Activated T-cell treated with anti-CD3 and anti-CD28 coated beads, Interleukin-2, amount 50 U/mL, for 72 hours (primary cell): ENCODE results near the gene TNFRSF8. TPM values are rescaled to one million over a fixed set of nuclear protein-coding genes. Genes with fewer than 3 reads are reported as not detected.

ENCODE experiments used
- ATAC-seq, 2 donors: fragments of 150-1000 bp; cut with Tn5 transposase; replicated peaks in 1 of 2; 2 replicates each; pipeline ENCODE4 v1.10.0; 2021; ENCODE audit warnings: moderate library complexity in 2 of 2, mild to moderate bottlenecking in 1 of 2
- DNase-seq, 2 donors: peaks; one replicate each; pipeline ENCODE4 v3.0.0; 2021 to 2022; ENCODE audit warnings: mixed read lengths in 1 of 2
- H3K27ac Mint-ChIP-seq: one replicate; pipeline ENCODE4 v1.8.0; 2022; ENCODE audit warnings: mild to moderate bottlenecking, moderate library complexity, mixed read lengths
- H3K27me3 Mint-ChIP-seq: one replicate; pipeline ENCODE4 v1.8.0; 2022; ENCODE audit warnings: low read depth, mixed read lengths
- H3K36me3 Mint-ChIP-seq, 2 donors: one replicate each; pipeline ENCODE4 v1.8.0; 2022; ENCODE audit warnings: mixed read lengths in 2 of 2, mild to moderate bottlenecking in 1 of 2; ENCODE audit not compliant: insufficient read depth in 2 of 2
- H3K4me1 Mint-ChIP-seq: one replicate; pipeline ENCODE4 v1.8.0; 2022; ENCODE audit warnings: low read depth, mixed read lengths
- H3K4me3 Mint-ChIP-seq, 2 donors: one replicate each; pipeline ENCODE4 v1.8.0; 2022; ENCODE audit warnings: mild to moderate bottlenecking in 2 of 2, mixed read lengths in 2 of 2, moderate library complexity in 2 of 2
- H3K9me3 Mint-ChIP-seq, 2 donors: one replicate each; pipeline ENCODE4 v1.8.0; 2022; ENCODE audit warnings: mixed read lengths in 2 of 2
- total RNA-seq, 2 donors: library from RNA; stranded (reverse); gene quantifications; one replicate each; pipeline ENCODE4 v1.2.3, GENCODE V29; 2022

Gene TNFRSF8
- total RNA-seq, 2 donors from 2014 or later = 39.5 to 63.5 TPM

- Mint-ChIP-seq H3K27me3 (peaks cover 10% of the 10 kb centered on the region), H3K9me3 (peaks cover 0 to 2% of the 10 kb centered on the region in 2 donors), H3K36me3 (peaks cover 8 to 10% of the 10 kb centered on the region in 2 donors), H3K27ac (peak overlapping the region; percentile 16), H3K4me1 (peaks cover 87% of the 10 kb centered on the region), H3K4me3 (peak overlapping the region; percentile 56 to 76)
- no peak for ATAC-seq
- DNase-seq = no peak
Observed at GRCh38 chr1:12059226-12059625, 3.9 kb upstream of the TNFRSF8 start.

- Mint-ChIP-seq H3K27me3 (peaks cover 16% of the 10 kb centered on the region), H3K4me1 (peaks cover 87% of the 10 kb centered on the region), H3K4me3 (peak overlapping the region; percentile 56 to 76), H3K9me3 (peaks cover 0 to 2% of the 10 kb centered on the region in 2 donors), H3K27ac (peak overlapping the region; percentile 16), H3K36me3 (peaks cover 11 to 13% of the 10 kb centered on the region in 2 donors)
- ATAC-seq (peak; percentile 53 to 68), DNase-seq (peak; percentile 69 to 75)
Observed at GRCh38 chr1:12059722-12060464, 3.2 kb upstream of the TNFRSF8 start.

GRCh38 chr1:12060500-12060899 lies 2.6 kb upstream of the TNFRSF8 start:
- Mint-ChIP-seq H3K4me1 (peaks cover 87% of the 10 kb centered on the region), H3K9me3 (peaks cover 0 to 2% of the 10 kb centered on the region in 2 donors), H3K27ac (no peak overlapping the region), H3K36me3 (peaks cover 11 to 13% of the 10 kb centered on the region in 2 donors), H3K4me3 (peak overlapping the region; percentile 33 to 35), H3K27me3 (peaks cover 16% of the 10 kb centered on the region)
- no peak for ATAC-seq
- no peak for DNase-seq

- no peak for ATAC-seq
- Mint-ChIP-seq H3K4me1 (peaks cover 88% of the 10 kb centered on the region), H3K27ac (peak overlapping the region; percentile 51), H3K27me3 (peaks cover 16% of the 10 kb centered on the region), H3K9me3 (peaks cover 0 to 2% of the 10 kb centered on the region in 2 donors), H3K36me3 (peaks cover 5 to 16% of the 10 kb centered on the region in 2 donors), H3K4me3 (peak overlapping the region; percentile 92 to 96)
- no peak for DNase-seq
Observed at GRCh38 chr1:12064073-12064969, 1.2 kb downstream of the TNFRSF8 start.

- DNase-seq (peak in 1 of 2 donors; percentile 44), ATAC-seq (peak; percentile 8 to 10)
- peaks cover 13 to 22% of the 10 kb centered on the region in 2 donors for H3K36me3 Mint-ChIP-seq
- peak overlapping the region; percentile 79 to 83 for H3K4me3 Mint-ChIP-seq
- peaks cover 0 to 2% of the 10 kb centered on the region in 2 donors for H3K9me3 Mint-ChIP-seq
- H3K4me1 Mint-ChIP-seq = peaks cover 87% of the 10 kb centered on the region
- peaks cover 30% of the 10 kb centered on the region for H3K27me3 Mint-ChIP-seq
- H3K27ac Mint-ChIP-seq = peak overlapping the region; percentile 71
Observed at GRCh38 chr1:12065872-12066271, 2.8 kb downstream of the TNFRSF8 start.

GRCh38 chr1:12067900-12068821 lies 5.1 kb downstream of the TNFRSF8 start:
- Mint-ChIP-seq H3K9me3 (no peaks in the 10 kb centered on the region), H3K4me3 (peak overlapping the region; percentile 79 to 83), H3K36me3 (peaks cover 19 to 23% of the 10 kb centered on the region in 2 donors), H3K4me1 (peaks cover 70% of the 10 kb centered on the region), H3K27me3 (peaks cover 25% of the 10 kb centered on the region), H3K27ac (peak overlapping the region; percentile 51)
- DNase-seq (peak; percentile 76 to 84), ATAC-seq (peak; percentile 79 to 84)

- Mint-ChIP-seq H3K27me3 (peaks cover 15% of the 10 kb centered on the region), H3K36me3 (peaks cover 17% of the 10 kb centered on the region in 2 donors)
- no peak for ATAC-seq
Observed at GRCh38 chr1:12069623-12070244, 6.6 kb downstream of the TNFRSF8 start.

GRCh38 chr1:12071892-12072291 lies 8.8 kb downstream of the TNFRSF8 start:
- ATAC-seq (no peak), DNase-seq (no peak)
- Mint-ChIP-seq H3K9me3 (no peaks in the 10 kb centered on the region), H3K27me3 (peaks cover 14% of the 10 kb centered on the region), H3K27ac (no peak overlapping the region), H3K4me1 (peaks cover 48% of the 10 kb centered on the region), H3K36me3 (peaks cover 22 to 27% of the 10 kb centered on the region in 2 donors), H3K4me3 (no peak overlapping the region)

More at GRCh38 chr1:12069623-12070244, 6.6 kb downstream of the TNFRSF8 start:
- Mint-ChIP-seq H3K9me3 (no peaks in the 10 kb centered on the region), H3K4me1 (peaks cover 59% of the 10 kb centered on the region), H3K27ac (no peak overlapping the region), H3K4me3 (peak overlapping the region; percentile 44 to 83)
- DNase-seq = no peak

GRCh38 chr1:12072741-12073140 lies 9.6 kb downstream of the TNFRSF8 start:
- Mint-ChIP-seq H3K27me3 (peaks cover 14% of the 10 kb centered on the region), H3K9me3 (no peaks in the 10 kb centered on the region), H3K27ac (no peak overlapping the region), H3K36me3 (peaks cover 25 to 26% of the 10 kb centered on the region in 2 donors), H3K4me1 (peaks cover 48% of the 10 kb centered on the region), H3K4me3 (no peak overlapping the region)
- no peak for ATAC-seq
- no peak for DNase-seq

GRCh38 chr1:12073796-12074195 lies 10.7 kb downstream of the TNFRSF8 start:
- Mint-ChIP-seq H3K27me3 (peaks cover 14% of the 10 kb centered on the region), H3K27ac (no peak overlapping the region), H3K36me3 (peaks cover 26 to 27% of the 10 kb centered on the region in 2 donors), H3K4me3 (no peak overlapping the region), H3K4me1 (peaks cover 48% of the 10 kb centered on the region), H3K9me3 (no peaks in the 10 kb centered on the region)
- ATAC-seq (no peak), DNase-seq (no peak)

GRCh38 chr1:12075195-12076114 lies 12.4 kb downstream of the TNFRSF8 start:
- Mint-ChIP-seq H3K9me3 (no peaks in the 10 kb centered on the region), H3K27me3 (peaks cover 2% of the 10 kb centered on the region), H3K36me3 (peaks cover 18 to 22% of the 10 kb centered on the region in 2 donors), H3K4me3 (no peak overlapping the region), H3K4me1 (peaks cover 48% of the 10 kb centered on the region), H3K27ac (no peak overlapping the region)
- DNase-seq (no peak), ATAC-seq (no peak)
